Heart left ventricle (tissue), 16 donors: Measurements from ENCODE around the gene BDH1. TPM values are rescaled to one million over a fixed set of nuclear protein-coding genes. Genes with fewer than 3 reads are reported as not detected.

Experiments
- ATAC-seq, 4 donors: fragments of 200-7000 bp; cut with Tn5 transposase; one replicate each; pipeline ENCODE4 v1.9.1; 2020 to 2022; ENCODE audit warnings: moderate library complexity in 4 of 4, mild to moderate bottlenecking in 3 of 4, moderate number of reproducible peaks in 1 of 4
- DNase-seq, 5 donors: peaks; one replicate each; pipeline ENCODE4 v3.0.0-alpha.2; 2020
- H3K27ac ChIP-seq, 12 donors: fragments of 200-600 bp; sonication (generic) in 4 of 12; one replicate each; pipeline versions ENCODE4 v1.5.0 to v1.8.0; 2016 to 2022; ENCODE audit warnings: mild to moderate bottlenecking in 2 of 12
- H3K27me3 ChIP-seq, 9 donors: fragments of 200-600 bp; sonication (generic) in 2 of 9; one replicate each; pipeline versions ENCODE4 v1.5.1 to v1.8.0; 2016 to 2022; ENCODE audit warnings: mild to moderate bottlenecking in 3 of 9
- H3K36me3 ChIP-seq, 9 donors: fragments of 200-600 bp; sonication (generic) in 2 of 9; one replicate each; pipeline versions ENCODE4 v1.5.0 to v1.8.0; 2018 to 2022; ENCODE audit warnings: mild to moderate bottlenecking in 2 of 9
- H3K4me1 ChIP-seq, 12 donors: fragments of 200-600 bp; sonication (generic) in 4 of 12; one replicate each; pipeline versions ENCODE4 v1.5.0 to v1.8.0; 2016 to 2022; ENCODE audit warnings: mild to moderate bottlenecking in 3 of 12
- H3K4me3 ChIP-seq, 12 donors: fragments of 200-600 bp; sonication (generic) in 4 of 12; one replicate each; pipeline versions ENCODE4 v1.5.0 to v1.8.0; 2017 to 2022; ENCODE audit warnings: mild to moderate bottlenecking in 9 of 12, moderate library complexity in 4 of 12
- H3K9me3 ChIP-seq, 12 donors: fragments of 200-600 bp; sonication (generic) in 4 of 12; one replicate each; pipeline versions ENCODE4 v1.5.0 to v1.8.0; 2016 to 2022; ENCODE audit warnings: mild to moderate bottlenecking in 1 of 12
- CTCF ChIP-seq, 12 donors: fragments of 200-600 bp; sonication (generic) in 4 of 12; IDR thresholded peaks; one replicate each; pipeline versions ENCODE4 v1.5.0 to v1.8.0; 2018 to 2022; ENCODE audit warnings: antibody characterized with exemption in 12 of 12, mild to moderate bottlenecking in 5 of 12
- POLR2A ChIP-seq, 2 donors: fragments of 450-650 bp; IDR thresholded peaks; one replicate each; pipeline ENCODE4 v1.6.1; 2017; ENCODE audit warnings: antibody characterized with exemption in 2 of 2, mild to moderate bottlenecking in 2 of 2, moderate library complexity in 2 of 2
- WGBS, 4 donors: extraction: QIAGEN DNeasy Blood & Tissue Kit in 2 of 4; methylation state at CpG; one replicate each; pipeline versions ENCODE4 v1.1.5 to v1.1.7; 2013 to 2018; 5-methylcytosine and 5-hydroxymethylcytosine counted together
- intact Hi-C, 10 donors: fragments of 100-400 bp; cut with DNase I; formaldehyde crosslinking; loops; one replicate each; pipeline versions ENCODE4 v1.11.1 to v1.14.2; 2022
- polyA plus RNA-seq, 2 donors: library from polyadenylated mRNA; stranded (reverse); fragments of 200-250 nt; gene quantifications; one replicate each; pipeline ENCODE4 v1.2.3, GENCODE V29; 2013
- total RNA-seq, 9 donors: library from RNA; depleted of rRNA in 2 of 9; stranded (reverse); fragments of >200 nt in 2 of 9; fragmentation: NEBNext Ultra II Directional in 3 of 9; extraction: Animal tissue kit (Norgen Biotek cat#: 25700) in 3 of 9; gene quantifications; one replicate each; pipeline versions ENCODE4 v1.1.0 to v1.2.4, GENCODE V29; 2016 to 2023
- donor health status: ischemic (EF 13 %, LVEDD 7.1; RV severe dilation, severe dysfunction).
- donor health status: healthy with polysubstance abuse.
- donor health status: DM: no; HTN: yes; CAD: no.
- donor health status: DM: no; HTN: no; CAD: no.
- donor health status: ischemic (EF 25% LVEDD 6.9; RV normal size, moderate dysfunction).
- donor health status: ischemic (EF 25% LVEDD 5.7; RV mildly dilated, moderate dysfunction).
- donor health status: healthy.
- donor health status: DM: yes; HTN: yes; CAD: no.
- donor health status: ischemic (EF 35%, LVEDD 5.7; RV mildly dilated, moderate dysfunction).
- donor health status: nonischemic (EF 11% LVEDD 7.7; RV severe dilation, severe dysfunction).
- donor health status: DM: yes; HTN: yes; CAD: no.
- donor health status: PGD.
- donor health status: ischemic (EF 29% LVEDD 5.4; RV normal size, mild dysfunction).
- donor health status: nonischemic (EF 23%, LVEDD 6.1; RV moderate dilation, normal function).

Gene BDH1
- total and polyA plus RNA-seq, 11 donors, result 19.5 to 114 (median 72.3) TPM

- H3K36me3 ChIP-seq, result peaks cover 0 to 13% (median 0%) of the 10 kb centered on the region in 9 donors
- H3K27ac ChIP-seq, result no peak overlapping the region
- DNase-seq, result peak in 1 of 5 donors; percentile 19
These were observed 32.2 kb downstream of the BDH1 start for GRCh38 chr3:197523526-197523925.

DNA sequence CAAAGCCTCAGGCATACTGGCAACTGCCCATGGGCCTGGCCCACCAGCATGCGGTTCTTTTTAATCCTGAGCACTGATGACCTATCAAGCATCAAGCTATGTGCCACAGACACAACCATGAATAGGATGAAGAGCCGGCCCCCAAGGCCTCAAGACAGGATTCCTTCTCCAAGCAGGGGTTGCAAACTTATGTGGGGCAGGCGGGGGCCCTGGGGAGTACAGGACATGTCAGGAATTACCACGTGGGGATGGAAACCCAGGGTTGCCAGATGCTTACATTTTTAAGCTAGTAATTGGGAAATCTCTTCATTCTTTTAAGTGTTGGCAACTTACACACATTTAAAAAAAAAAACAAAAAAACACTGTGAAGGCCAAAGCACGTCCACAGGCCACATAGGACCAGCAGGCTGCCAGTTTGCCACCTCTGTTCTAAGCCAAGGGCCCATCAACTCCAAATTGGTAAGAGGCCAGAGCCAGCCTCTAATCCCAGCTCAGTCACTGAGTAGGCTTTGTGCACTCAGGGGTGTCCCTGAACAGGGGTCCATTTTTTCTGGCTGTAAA, 32.8 kb downstream of the BDH1 start:
- ATAC-seq, result no peak
- H3K27me3 ChIP-seq, result no peaks in the 10 kb centered on the region
- H3K36me3 ChIP-seq, result peaks cover 0 to 13% (median 0%) of the 10 kb centered on the region in 9 donors
- no peak overlapping the region for H3K27ac ChIP-seq
- no peaks in the 10 kb centered on the region for H3K4me1 ChIP-seq
- H3K9me3 ChIP-seq, result no peaks in the 10 kb centered on the region
- DNase-seq, result peak in 1 of 5 donors; percentile 21
- no peak overlapping the region for H3K4me3 ChIP-seq
- TF ChIP-seq CTCF (IDR thresholded peaks at IDR 0.05) (no peak), POLR2A (IDR thresholded peaks at IDR 0.05) (no peak)
- intact Hi-C loops, result no loop called here
- 72 to 92% (median 84%) methylated on average over 2 to 5 of the region's 5 CpGs for WGBS, 4 donors

More at GRCh38 chr3:197523526-197523925, 32.2 kb downstream of the BDH1 start:
- H3K4me3 ChIP-seq, result no peak overlapping the region
- intact Hi-C loops, result no loop called here
- 82 to 87% (median 84%) methylated on average over 14 of the region's 14 CpGs for WGBS, 4 donors
- H3K27me3 ChIP-seq, result no peaks in the 10 kb centered on the region
- no peak for ATAC-seq
- no peaks in the 10 kb centered on the region for H3K4me1 ChIP-seq
- TF ChIP-seq CTCF (IDR thresholded peaks at IDR 0.05) (no peak), POLR2A (IDR thresholded peaks at IDR 0.05) (no peak)
- no peaks in the 10 kb centered on the region for H3K9me3 ChIP-seq

- WGBS, 4 donors, result 76 to 80% (median 78%) methylated on average over 10 to 13 of the region's 13 CpGs
- peak in 1 of 4 donors; percentile 27 for ATAC-seq
- peaks cover 0 to 11% (median 0%) of the 10 kb centered on the region in 9 donors for H3K36me3 ChIP-seq
These were observed 33.5 kb downstream of the BDH1 start for GRCh38 chr3:197522183-197522715.

More at GRCh38 chr3:197522183-197522715, 33.5 kb downstream of the BDH1 start:
- H3K27me3 ChIP-seq, result no peaks in the 10 kb centered on the region
- DNase-seq, result peak in 1 of 5 donors; percentile 25
- TF ChIP-seq CTCF (IDR thresholded peaks at IDR 0.05) (no peak), POLR2A (IDR thresholded peaks at IDR 0.05) (no peak)
- no peak overlapping the region for H3K27ac ChIP-seq
- no peaks in the 10 kb centered on the region for H3K4me1 ChIP-seq
- H3K9me3 ChIP-seq, result no peaks in the 10 kb centered on the region
- intact Hi-C loops, result no loop called here
- H3K4me3 ChIP-seq, result no peak overlapping the region
